NB4 (cell line): ENCODE measurements around the gene SAMD9L.
A peak's percentile ranks its signal among the peaks of the same experiment; 100 is the strongest.

Experiments
- DNase-seq: peaks from one replicate; pipeline ENCODE4 v3.0.0; 2010; ENCODE audit warnings: low read depth
- H3K4me3 ChIP-seq: one replicate; pipeline ENCODE4 v1.5.1; 2011; ENCODE audit warnings: mild to moderate bottlenecking, low read depth, low read length, moderate library complexity
- MYC ChIP-seq: IDR thresholded peaks from 2 replicates; pipeline ENCODE4 v1.6.1; 2011; ENCODE audit warnings: low read depth, low read length
- POLR2A ChIP-seq: IDR thresholded peaks from 2 replicates; pipeline ENCODE4 v1.6.1; 2011; ENCODE audit warnings: mild to moderate bottlenecking; ENCODE audit not compliant: insufficient read length; ENCODE audit errors: extremely low read depth
- TF ChIP-seq, protein P1 (sequence below): IDR thresholded peaks from one replicate; pipeline ENCODE4 v1.5.1; 2012; ENCODE audit warnings: low read depth, low read length
- TF ChIP-seq, protein P2 (sequence below): IDR thresholded peaks from 2 replicates; pipeline ENCODE4 v1.6.1; 2011; ENCODE audit warnings: low read depth, low read length

Gene SAMD9L

DNA sequence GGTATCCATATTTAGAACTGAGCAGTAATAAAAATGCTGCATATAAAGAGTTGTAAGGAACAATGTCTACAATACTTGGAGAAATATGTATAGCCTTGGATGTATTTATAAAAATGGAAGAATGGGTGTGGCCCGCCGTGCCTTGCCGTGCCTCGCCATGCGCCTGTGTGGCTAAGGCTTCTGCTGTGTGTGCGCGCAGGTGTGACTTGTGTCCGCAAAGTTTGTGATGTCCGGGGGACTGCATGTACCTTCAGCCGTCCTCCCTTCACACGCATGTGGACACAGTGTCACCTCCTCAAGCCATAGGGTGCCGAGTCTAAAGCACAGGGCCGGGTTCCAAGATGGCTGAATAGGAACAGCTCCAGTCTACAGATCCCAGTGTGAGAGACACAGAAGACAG lies 40.2 kb downstream of the SAMD9L start:
- TF ChIP-seq, protein P1, sequence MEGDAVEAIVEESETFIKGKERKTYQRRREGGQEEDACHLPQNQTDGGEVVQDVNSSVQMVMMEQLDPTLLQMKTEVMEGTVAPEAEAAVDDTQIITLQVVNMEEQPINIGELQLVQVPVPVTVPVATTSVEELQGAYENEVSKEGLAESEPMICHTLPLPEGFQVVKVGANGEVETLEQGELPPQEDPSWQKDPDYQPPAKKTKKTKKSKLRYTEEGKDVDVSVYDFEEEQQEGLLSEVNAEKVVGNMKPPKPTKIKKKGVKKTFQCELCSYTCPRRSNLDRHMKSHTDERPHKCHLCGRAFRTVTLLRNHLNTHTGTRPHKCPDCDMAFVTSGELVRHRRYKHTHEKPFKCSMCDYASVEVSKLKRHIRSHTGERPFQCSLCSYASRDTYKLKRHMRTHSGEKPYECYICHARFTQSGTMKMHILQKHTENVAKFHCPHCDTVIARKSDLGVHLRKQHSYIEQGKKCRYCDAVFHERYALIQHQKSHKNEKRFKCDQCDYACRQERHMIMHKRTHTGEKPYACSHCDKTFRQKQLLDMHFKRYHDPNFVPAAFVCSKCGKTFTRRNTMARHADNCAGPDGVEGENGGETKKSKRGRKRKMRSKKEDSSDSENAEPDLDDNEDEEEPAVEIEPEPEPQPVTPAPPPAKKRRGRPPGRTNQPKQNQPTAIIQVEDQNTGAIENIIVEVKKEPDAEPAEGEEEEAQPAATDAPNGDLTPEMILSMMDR, result no peak
- no peak for DNase-seq
- H3K4me3 ChIP-seq, result no peak overlapping the region

DNA sequence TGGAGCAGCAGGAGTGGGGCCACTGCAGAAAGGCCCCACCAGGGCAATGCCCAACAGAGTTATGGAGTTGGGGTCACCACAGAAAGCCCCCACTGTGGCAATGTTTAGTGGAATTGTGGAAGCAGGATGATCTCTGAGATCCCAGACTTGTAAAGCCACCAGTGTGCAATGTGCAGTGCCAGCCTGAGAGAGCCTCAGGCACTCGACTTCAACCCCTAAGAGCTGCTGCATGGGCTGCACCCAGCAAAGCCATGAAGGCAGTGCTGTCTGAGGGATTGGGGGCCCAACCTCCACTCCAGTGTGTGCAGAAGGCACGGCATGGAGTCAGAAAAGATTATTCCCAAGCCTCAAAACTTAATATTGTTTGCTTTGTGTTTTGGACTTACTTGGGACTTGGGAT lies 50.8 kb downstream of the SAMD9L start:
- no peak for DNase-seq
- TF ChIP-seq, protein P1, result no peak
- no peak for TF ChIP-seq POLR2A
- TF ChIP-seq, protein P2, sequence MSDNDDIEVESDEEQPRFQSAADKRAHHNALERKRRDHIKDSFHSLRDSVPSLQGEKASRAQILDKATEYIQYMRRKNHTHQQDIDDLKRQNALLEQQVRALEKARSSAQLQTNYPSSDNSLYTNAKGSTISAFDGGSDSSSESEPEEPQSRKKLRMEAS, result no peak
- no peak for TF ChIP-seq MYC
- H3K4me3 ChIP-seq, result no peak overlapping the region

DNA sequence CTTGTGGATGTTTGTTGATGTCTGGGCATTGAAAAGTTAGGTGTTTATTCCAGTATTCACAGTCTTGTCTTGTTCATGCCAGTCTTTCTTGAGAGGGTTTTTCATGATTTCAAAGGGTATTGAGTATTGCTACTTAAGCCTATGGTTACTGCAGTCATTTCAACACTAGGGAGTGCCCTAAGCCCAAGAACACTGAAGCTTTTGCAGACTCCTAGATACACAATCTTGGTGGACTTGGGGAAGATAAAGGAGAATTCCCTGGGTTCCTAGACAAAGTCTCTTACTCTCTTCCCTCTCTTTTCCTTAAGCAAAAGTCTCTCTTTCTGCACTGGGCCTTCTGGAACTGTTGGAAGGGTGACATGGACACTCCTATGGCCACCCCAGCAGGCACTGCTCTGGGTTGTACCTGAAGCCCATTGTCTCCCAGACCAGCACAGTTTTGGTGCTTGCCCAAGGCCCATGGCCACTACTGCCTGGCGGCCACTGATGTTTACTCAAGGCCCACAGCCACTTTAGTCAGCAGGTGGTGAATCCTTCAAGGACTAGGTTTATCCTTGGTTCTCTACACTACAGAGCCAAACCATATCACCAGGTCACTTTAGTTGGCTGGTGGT lies 55.3 kb downstream of the SAMD9L start:
- DNase-seq, result peak; percentile 63
- H3K4me3 ChIP-seq, result no peak overlapping the region
- no peak for TF ChIP-seq POLR2A
- TF ChIP-seq, protein P1, result peak; percentile 56
